Stimulated activated CD8-positive, alpha-beta memory T cell treated with anti-CD3 and anti-CD28 coated beads, Interleukin-4, amount 100 ng/mL, for 48 hours (primary cell): ENCODE measurements around the gene CCDC40.

Experiments
- DNase-seq: peaks from one replicate; pipeline ENCODE4 v3.0.0-alpha.2; 2020

Gene CCDC40

DNA sequence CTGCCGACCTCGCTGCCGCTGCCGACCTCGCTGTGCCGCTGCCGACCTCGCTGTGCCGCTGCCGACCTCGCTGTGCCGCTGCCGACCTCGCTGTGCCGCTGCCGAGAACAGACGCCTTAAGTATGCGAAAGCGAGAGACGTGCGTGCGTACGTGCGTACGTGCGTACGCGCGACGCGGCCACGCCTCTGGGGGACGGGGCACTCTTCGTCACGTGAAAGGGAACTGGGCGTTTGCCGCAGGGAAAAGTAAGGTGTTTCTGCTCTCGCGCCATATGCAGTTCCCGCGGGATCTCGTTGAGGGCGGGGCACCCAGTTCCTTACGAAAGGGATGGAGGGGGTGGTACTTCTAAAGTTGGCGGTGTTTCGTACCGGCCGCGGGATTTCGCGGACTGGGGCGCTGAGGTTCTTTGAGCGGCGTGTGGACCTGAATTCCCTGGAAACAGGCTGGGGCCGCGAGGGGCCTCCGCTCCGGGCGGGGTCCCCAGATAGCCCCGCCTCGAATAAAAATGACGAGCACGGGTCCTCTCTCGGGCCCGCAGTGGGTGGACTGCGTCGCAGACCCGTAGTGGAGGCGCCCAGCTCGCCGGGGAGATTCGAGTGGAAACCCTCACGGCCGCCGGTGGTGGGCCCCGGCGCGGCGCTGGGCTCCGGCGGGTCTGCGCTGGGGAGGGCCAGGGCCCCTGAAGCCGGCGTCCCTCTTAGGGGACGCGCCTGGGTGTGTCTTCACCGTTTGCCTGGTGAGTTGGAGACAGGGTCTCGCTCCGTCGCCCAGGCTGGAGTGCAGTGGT, 110.8 kb downstream of the CCDC40 start, which contains the start of gene EIF4A3:
Gene EIF4A3 (minus strand): TSS at position 94 of the 788 bp plus-strand sequence. CDS start 167 bp downstream, outside the sequence.
- DNase-seq = peak; percentile 98
